Choroid plexus epithelial cell (primary cell): ENCODE measurements around the gene GALNS.
"Not testable (repeated sequence)": the region's sequence is repeated elsewhere in the genome, so short reads cannot be mapped to it uniquely, and the experiment has no call there.

Experiments used
- DNase-seq: peaks from one replicate; pipeline ENCODE4 v3.0.0-alpha.2; 2010; ENCODE audit warnings: low read depth
- H3K4me3 ChIP-seq: 2 replicates; pipeline ENCODE4 v1.5.1; 2011; ENCODE audit warnings: low read depth, mild to moderate bottlenecking, control low read depth, low read length, moderate library complexity
- TF ChIP-seq, protein P1 (sequence below): conservative IDR thresholded peaks from 2 replicates; pipeline ENCODE4 v1.5.1; 2011; ENCODE audit warnings: low read depth, mild to moderate bottlenecking, control low read depth, inconsistent platforms, low read length, moderate library complexity

Gene GALNS

DNA sequence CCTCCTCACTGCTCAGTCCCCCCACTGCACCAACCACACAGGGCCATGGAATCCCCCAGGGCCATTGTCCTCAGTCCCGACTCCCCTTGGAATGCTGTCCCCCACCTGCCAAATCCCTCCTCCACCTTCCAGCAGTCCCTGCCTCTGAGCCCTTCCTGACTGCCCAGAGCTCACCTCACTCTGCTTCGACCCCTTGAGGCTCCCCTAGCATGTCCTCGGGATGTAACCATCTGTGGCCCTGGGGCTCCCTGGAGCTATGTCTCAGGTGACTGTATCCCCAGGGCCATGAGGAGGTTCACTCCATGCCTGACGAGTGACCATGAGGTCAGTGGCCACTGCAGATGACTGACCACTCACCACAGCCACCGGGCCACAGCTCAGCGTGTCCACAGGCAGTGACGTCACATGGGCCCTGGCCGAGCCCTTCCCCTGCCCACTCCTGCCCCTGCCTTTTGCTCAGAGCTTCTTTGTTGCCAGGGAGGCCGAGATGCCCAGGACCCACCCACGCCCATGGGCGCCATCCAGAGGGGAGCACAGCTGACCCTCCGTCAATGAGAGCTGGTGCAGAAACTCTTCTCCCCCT lies 64.0 kb downstream of the GALNS start:
- TF ChIP-seq, protein P1, sequence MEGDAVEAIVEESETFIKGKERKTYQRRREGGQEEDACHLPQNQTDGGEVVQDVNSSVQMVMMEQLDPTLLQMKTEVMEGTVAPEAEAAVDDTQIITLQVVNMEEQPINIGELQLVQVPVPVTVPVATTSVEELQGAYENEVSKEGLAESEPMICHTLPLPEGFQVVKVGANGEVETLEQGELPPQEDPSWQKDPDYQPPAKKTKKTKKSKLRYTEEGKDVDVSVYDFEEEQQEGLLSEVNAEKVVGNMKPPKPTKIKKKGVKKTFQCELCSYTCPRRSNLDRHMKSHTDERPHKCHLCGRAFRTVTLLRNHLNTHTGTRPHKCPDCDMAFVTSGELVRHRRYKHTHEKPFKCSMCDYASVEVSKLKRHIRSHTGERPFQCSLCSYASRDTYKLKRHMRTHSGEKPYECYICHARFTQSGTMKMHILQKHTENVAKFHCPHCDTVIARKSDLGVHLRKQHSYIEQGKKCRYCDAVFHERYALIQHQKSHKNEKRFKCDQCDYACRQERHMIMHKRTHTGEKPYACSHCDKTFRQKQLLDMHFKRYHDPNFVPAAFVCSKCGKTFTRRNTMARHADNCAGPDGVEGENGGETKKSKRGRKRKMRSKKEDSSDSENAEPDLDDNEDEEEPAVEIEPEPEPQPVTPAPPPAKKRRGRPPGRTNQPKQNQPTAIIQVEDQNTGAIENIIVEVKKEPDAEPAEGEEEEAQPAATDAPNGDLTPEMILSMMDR: no peak
- no peak overlapping the region for H3K4me3 ChIP-seq
- no peak for DNase-seq

DNA sequence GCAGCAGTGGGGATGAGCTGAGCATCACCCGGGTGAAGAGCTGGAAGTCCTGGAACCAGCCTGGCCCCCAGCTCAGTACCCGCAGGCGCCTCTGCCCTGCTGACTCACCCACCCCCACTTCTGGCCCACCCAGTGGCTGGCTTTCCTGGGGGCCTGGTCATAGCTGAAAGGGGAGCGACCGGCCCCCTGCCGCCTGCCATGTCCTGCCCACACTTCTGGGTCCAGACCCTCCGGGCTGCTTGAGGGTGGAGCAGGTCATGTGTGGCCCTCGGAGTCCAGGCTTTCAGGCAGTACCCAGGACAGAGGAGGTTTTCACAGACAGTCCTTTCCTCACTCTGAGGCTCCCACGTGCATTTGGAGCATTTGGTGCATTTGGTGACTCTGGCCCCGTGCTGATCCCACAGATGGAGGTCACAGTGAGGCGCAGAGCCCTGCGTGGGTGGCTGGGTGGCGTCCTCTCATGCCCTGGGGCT lies 64.6 kb downstream of the GALNS start:
- TF ChIP-seq, protein P1: no peak
- no peak overlapping the region for H3K4me3 ChIP-seq
- DNase-seq: no peak

GRCh38 chr16:88790312-88791211 lies 66.2 kb downstream of the GALNS start:
- DNase-seq: peak; percentile 28
- peak overlapping the region; percentile 32 for H3K4me3 ChIP-seq

GRCh38 chr16:88789594-88789993 lies 67.2 kb downstream of the GALNS start:
- no peak for DNase-seq
- TF ChIP-seq, protein P1: no peak
- no peak overlapping the region for H3K4me3 ChIP-seq

More at GRCh38 chr16:88790312-88791211, 66.2 kb downstream of the GALNS start:
- TF ChIP-seq, protein P1: no peak

GRCh38 chr16:88788749-88789148 lies 68.0 kb downstream of the GALNS start:
- H3K4me3 ChIP-seq, DNase-seq: not testable (repeated sequence)

GRCh38 chr16:88787579-88788314 lies 69.0 kb downstream of the GALNS start:
- TF ChIP-seq, protein P1: no peak
- no peak overlapping the region for H3K4me3 ChIP-seq
- no peak for DNase-seq
